Vagina (tissue), 2 donors: ENCODE results near the gene LRCH2.

Source experiments
- CTCF ChIP-seq, 3 experiments: fragments of 450-650 bp in 2 of 3; fragments of 200-600 bp in 1 of 3; sonication (generic) in 1 of 3; IDR thresholded peaks; one replicate each; pipeline ENCODE4 v1.5.1; 2017 to 2019; ENCODE audit warnings: antibody characterized with exemption in 3 of 3, mild to moderate bottlenecking in 2 of 3, moderate library complexity in 2 of 3
- POLR2A ChIP-seq, 2 donors: fragments of 450-650 bp; IDR thresholded peaks; one replicate each; pipeline ENCODE4 v1.6.1; 2017; ENCODE audit warnings: antibody characterized with exemption in 2 of 2, mild to moderate bottlenecking in 2 of 2, moderate library complexity in 2 of 2
- POLR2AphosphoS5 ChIP-seq, 2 donors: sonication (generic); formaldehyde crosslinking; IDR thresholded peaks; one replicate each; pipeline ENCODE4 v1.9.0; 2017; ENCODE audit warnings: antibody characterized with exemption in 2 of 2, mild to moderate bottlenecking in 2 of 2, low read depth in 1 of 2; ENCODE audit not compliant: insufficient read depth in 1 of 2

- TF ChIP-seq CTCF (IDR thresholded peaks at IDR 0.05) (no peak), POLR2AphosphoS5 (IDR thresholded peaks at IDR 0.05; ENCODE audit: insufficient read depth in 1 of 2, low read depth in 1 of 2) (no peak), POLR2A (IDR thresholded peaks at IDR 0.05) (no peak)
Observed at GRCh38 chrX:115173181-115173580, 60.7 kb downstream of the LRCH2 start.
